HG03159 (cell line): Measurements from ENCODE around the gene PTEN.
"Not testable (repeated sequence)": the region's sequence is repeated elsewhere in the genome, so short reads cannot be mapped to it uniquely, and the experiment has no call there.

Experiments
- ATAC-seq: cut with Tn5 transposase; IDR thresholded peaks from one replicate; pipeline ENCODE4 v1.9.1; 2021; ENCODE audit warnings: mild to moderate bottlenecking, moderate library complexity; ENCODE audit not compliant: unreplicated experiment

The PTEN gene

DNA sequence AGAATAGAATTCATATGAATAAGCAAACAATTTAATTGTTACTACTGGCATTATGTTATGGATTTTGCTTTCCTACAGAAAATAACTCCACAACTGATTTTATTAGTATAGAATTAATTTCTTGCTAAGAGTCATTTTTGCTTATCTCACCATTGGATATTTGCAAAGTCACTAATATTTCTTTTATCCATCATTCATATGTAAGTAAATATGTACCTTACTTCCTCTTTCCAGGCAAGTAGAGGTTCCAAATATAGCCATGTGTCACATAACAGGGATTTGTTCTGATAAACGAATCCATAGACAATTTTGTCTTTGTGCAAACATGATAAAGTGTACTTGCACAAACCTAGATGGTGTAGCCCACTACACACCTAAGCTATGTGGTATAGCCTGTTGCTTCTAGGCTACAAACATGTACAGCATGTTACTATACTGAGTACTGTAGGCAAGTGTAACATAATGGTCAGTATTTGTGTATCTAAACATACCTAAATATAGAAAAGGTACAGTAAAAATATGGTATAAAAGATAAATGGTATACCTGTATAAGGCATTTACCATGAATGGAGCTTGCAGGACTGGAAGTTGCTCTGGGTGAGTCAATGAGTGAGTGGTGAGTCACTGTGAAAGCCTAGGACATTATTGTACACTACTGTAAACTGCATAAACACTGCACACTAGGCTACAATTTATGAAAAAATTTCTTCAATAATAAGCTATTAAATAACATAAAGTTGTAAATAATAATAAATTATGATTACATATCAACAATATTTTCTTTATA lies 18.4 kb upstream of the PTEN start:
- ATAC-seq = no peak

GRCh38 chr10:87845624-87845998 lies 17.8 kb upstream of the PTEN start:
- no peak for ATAC-seq

- no peak for ATAC-seq
These were observed 17.4 kb upstream of the PTEN start for GRCh38 chr10:87846023-87846422.

DNA sequence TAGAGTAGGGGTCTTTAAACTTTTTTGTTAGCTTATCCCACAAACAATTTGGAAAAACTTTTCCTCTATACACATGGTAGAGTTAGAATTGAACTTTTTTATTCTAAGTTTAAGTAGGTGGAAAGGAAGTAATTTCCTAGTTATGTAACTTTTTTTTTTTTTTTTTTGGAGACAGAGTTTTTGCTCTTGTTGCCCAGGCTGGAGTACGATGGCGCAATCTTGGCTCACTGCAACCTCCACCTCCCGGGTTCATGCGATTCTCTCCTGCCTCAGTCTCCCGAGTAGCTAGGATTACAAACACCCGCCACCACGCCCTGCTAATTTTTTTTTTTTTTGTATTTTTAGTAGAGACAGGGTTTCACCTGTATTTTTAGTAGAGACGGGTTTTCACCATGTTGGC lies 16.7 kb upstream of the PTEN start:
- ATAC-seq = not testable (repeated sequence)

- ATAC-seq = no peak
These were observed 15.9 kb upstream of the PTEN start for GRCh38 chr10:87847550-87847949.

DNA sequence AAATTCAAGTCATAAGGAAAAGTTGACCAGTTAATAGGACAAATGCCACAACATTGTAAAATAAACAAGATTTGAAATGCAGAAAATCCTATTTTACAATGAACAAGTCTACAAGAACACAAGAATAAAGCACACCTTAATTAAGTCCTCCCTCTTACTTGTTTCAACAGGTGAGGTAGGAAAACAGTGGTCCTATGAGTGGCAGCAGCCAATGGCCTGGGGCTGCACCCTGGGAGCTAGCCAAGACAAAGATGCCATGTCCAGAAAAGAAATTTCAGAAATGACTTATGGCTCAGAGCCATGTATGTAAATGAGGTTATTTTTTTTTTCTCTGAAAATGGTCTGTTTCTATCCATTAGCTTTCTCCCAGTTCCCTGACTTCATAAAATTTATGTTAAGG lies 14.4 kb upstream of the PTEN start:
- no peak for ATAC-seq

- ATAC-seq = no peak
These were observed 12.7 kb upstream of the PTEN start for GRCh38 chr10:87850742-87851205.

GRCh38 chr10:87852089-87852488 lies 11.3 kb upstream of the PTEN start:
- ATAC-seq = no peak

DNA sequence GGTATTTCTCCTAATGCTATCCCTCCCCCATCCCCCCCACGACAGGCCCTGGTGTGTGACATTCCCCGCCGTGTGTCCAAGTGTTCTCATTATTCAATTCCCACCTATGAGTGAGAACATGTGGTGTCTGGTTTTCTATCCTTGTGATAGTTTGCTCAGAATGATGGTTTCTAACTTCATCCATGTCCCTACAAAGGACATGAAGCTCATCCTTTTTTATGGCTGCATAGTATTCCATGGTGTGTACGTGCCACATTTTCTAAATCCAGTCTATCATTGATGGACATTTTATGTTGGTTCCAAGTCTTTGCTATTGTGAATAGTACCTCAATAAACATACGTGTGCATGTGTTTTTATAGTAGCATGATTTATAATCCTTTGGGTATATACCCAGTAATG lies 8.2 kb upstream of the PTEN start:
- not testable (repeated sequence) for ATAC-seq

DNA sequence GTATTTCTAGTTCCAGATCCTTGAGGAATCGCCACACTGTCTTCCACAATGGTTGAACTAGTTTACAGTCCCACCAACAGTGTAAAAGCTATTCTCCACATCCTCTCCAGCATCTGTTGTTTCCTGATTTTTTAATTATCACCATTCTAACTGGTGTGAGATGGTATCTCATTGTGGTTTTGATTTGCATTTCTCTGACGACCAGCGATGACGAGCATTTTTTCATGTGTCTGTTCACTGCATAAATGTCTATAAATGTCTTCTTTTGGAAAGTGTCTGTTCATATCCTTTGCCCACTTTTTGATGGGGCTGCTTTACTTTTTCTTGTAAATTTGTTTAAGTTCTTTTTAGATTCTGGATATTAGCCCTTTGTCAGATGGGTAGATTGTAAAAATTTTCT lies 7.8 kb upstream of the PTEN start:
- not testable (repeated sequence) for ATAC-seq

- ATAC-seq = no peak
These were observed 3.1 kb upstream of the PTEN start for GRCh38 chr10:87860156-87860795.

DNA sequence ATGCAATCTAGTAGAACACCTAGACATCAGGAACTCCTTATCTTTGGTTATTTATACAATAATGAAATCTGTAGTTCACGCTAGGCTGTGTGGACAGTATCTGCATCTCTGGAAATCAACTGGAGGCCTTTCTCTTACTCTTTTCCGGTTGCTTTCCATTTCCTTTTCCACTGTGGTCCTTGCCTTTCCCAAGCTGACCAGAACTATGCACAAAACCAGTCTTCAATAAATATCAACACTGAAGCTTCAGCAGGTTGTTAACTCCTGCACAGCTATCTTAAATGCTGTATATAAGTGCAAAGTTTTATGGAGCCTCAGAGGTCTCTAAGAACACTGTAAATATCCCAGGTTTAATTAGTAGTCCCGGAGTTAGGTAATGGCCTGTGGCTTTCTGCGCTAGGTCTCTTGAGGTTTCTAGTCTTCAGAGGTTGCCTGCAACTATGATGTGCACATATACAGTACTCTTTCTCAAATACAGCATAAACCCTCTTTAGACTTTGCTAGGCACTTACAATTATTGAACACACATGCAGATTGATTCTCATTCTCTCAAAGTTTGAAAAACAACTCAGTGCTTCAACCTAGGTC lies 2.5 kb upstream of the PTEN start:
- ATAC-seq = no peak

DNA sequence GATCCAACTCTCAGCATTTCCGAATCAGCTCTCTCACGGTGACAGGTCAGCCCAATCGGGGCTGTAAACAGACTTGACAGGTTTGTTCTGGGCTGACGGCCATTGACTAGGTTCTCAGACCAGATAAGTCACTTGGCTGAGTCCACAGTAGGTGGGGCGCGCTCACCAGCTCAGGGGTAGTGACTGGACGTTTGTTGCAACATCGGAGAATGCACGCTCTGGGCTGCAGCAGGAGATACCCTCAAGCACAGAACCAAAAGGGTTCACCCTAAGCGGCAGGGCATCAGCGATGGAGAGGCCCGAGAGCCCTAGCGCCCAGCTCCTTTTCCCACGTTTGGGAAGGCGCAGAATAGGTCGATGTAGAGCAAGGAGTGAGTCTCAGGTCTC lies 1.9 kb upstream of the PTEN start:
- peak; percentile 5 for ATAC-seq

DNA sequence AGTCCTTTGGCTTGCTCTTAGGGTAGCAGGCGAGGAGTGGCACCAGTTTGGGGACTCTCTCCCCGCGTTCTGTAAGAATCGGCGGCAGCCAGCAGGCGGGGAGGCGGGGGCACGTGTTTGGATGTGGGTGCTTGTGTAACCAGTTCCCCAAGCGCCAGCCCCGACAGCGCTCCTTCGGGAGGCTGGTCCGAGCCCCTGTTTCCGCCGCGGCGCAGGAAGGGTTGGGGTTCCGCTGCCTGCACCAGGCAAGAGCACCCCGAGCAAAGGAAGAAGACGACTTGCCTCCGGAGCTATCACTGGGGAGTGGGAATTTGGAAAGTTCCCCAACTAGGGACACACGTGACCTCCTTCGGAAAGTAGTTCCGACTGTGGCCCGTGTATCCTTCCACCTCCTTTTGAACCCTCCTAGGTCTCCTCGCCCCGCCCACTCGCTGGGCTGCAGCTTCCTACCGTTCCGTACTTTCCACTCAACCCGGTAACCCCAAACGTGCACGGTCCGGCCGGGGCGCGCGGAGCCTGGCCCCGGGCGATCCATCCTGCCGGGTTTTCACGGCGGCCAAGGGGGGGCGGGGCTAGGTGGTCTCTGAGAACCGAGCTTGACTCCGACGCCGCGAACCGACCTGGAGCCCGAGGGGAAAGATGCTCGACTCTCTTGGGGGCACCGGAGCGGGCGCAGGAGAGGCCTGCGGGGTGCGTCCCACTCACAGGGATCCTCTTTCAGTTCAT lies 1.3 kb upstream of the PTEN start:
- peak; percentile 55 for ATAC-seq

DNA sequence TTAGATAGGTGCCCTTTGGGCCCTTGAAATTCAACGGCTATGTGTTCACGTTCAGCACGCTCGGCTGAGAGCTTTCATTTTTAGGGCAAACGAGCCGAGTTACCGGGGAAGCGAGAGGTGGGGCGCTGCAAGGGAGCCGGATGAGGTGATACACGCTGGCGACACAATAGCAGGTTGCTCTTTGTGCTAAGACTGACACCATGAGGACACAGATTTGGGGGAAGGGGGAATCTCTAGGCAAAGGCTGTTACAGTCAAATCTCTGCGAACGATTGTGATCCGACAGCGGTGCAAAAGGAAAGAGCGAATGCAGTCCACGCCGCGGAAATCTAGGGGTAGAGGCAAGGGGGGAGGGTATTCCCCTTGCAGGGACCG lies 759 bp upstream of the PTEN start:
- ATAC-seq = peak; percentile 20

DNA sequence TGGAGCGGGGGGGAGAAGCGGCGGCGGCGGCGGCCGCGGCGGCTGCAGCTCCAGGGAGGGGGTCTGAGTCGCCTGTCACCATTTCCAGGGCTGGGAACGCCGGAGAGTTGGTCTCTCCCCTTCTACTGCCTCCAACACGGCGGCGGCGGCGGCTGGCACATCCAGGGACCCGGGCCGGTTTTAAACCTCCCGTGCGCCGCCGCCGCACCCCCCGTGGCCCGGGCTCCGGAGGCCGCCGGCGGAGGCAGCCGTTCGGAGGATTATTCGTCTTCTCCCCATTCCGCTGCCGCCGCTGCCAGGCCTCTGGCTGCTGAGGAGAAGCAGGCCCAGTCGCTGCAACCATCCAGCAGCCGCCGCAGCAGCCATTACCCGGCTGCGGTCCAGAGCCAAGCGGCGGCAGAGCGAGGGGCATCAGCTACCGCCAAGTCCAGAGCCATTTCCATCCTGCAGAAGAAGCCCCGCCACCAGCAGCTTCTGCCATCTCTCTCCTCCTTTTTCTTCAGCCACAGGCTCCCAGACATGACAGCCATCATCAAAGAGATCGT lies 598 bp downstream of the PTEN start:
- ATAC-seq = not testable (repeated sequence)

DNA sequence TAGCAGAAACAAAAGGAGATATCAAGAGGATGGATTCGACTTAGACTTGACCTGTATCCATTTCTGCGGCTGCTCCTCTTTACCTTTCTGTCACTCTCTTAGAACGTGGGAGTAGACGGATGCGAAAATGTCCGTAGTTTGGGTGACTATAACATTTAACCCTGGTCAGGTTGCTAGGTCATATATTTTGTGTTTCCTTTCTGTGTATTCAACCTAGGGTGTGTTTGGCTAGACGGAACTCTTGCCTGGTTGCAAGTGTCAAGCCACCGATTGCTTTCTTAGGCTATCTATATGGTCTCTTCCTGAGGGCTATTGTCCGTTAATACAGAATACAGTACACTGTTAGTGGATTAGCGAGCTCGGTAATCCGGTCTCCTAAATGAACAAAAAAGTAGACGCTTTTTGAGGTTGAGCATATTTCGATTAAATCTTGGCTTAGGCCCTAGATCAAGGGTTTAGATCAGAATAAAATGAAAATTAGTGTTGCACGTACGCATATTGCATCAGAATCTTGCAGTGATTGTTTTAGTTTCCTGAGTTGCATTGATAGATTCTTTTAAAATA lies 1.2 kb downstream of the PTEN start:
- ATAC-seq = no peak

DNA sequence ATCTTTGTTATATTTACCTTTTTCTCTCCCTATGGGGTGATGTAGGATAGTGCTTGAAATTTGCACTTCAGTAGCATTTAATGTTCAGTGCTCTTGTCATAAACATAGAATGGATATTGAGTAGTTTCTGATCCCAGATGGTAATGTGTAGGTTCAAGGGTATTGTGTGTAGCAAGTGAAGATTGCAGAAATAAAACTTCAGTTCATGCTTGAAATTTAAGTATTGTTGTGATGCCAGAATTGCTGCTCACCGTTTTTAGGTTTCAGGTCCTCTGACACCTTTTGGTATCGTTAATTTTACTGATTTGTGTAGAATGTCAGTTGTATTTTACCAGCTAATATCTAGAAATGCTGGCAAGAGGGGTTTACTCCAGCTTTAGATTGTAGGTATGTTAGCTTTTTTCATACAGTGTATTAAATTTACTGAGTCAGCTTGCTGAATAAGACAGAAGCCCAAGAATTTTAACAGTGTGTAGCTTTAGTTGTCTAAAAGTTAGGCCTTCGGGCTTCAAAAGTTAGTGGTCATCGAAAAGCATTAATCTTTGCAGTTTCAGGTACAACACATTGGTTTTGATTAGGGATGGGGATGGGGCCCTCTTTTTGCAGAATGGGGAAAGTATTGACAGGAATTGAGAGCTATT lies 1.9 kb downstream of the PTEN start:
- ATAC-seq = no peak

DNA sequence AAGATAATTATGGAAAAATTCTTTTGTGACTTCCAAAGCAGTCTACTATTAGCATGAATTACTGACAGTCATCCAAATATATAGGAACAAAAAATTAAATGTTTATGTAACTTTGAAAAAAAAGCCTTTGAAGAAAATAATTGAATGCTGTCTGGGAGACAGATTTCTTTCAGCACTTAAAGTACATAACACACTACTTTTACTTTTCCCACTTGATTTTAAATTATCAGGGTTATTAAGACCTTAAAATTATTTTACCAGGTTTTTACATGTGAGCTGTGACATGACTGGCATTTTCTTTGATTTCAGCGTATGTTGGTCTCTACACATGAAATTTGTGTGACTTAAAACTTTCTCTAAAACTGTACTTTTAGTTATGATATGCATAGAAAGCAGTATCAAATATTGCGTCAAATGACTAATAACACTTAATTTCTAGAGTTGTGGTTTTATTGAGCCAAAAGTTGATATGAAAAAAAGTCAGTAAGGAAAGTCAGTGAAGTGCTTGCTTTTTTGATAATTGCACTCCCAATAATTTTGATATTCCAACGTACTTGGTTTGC lies 3.1 kb downstream of the PTEN start:
- no peak for ATAC-seq

GRCh38 chr10:87867453-87867852 lies 4.0 kb downstream of the PTEN start:
- no peak for ATAC-seq
